HCT116 (cell line): ENCODE results near the gene STING1. TPM values are rescaled to one million over a fixed set of nuclear protein-coding genes. Genes with fewer than 3 reads are reported as not detected.

Source experiments
- ATAC-seq: fragments of 200-7000 bp; cut with Tn5 transposase; 2 replicates; pipeline ENCODE4 v1.9.1; 2020; ENCODE audit warnings: mild to moderate bottlenecking, moderate library complexity
- BruUV-seq: library from RNA; stranded (reverse); fragments of 400-500 nt; replicated peaks from 2 replicates; lab custom pipeline; 2021; lab: Mats Ljungman, UMichigan
- CTCF ChIA-PET: fragments of 300-600 bp; sonication (Branson Sonifier 250); formaldehyde crosslinking; loops from one replicate; lab custom pipeline; 2021; ENCODE audit warnings: antibody characterized with exemption; lab: Charles Lee
- POLR2A ChIA-PET: fragments of 300-600, 350-600 bp; sonication (Branson Sonifier 250); formaldehyde crosslinking; loops from one replicate; lab custom pipeline; 2021; ENCODE audit warnings: antibody characterized with exemption; lab: Charles Lee
- RAD21 ChIA-PET, 2 experiments: fragments of 300-600 bp; sonication (Branson Sonifier 250); formaldehyde crosslinking; loops; one replicate each; lab custom pipeline; 2023; ENCODE audit warnings: low total read pairs in 2 of 2; ENCODE audit not compliant: uncharacterized antibody in 2 of 2, unreplicated experiment in 2 of 2, low non-redundant PET in 1 of 2; lab: Charles Lee
- DNase-seq: peaks from one replicate; pipeline ENCODE4 v3.0.0-alpha.2; 2010; ENCODE audit warnings: low read depth, low spot score
- H2AFZ ChIP-seq: fragments of 200-600 bp; shearing (Covaris generic), sonication (generic); 2 replicates; pipeline ENCODE4 v1.6.1; 2017; ENCODE audit warnings: low read depth, mixed run types, mixed read lengths, antibody characterized with exemption, low read length; ENCODE audit not compliant: poor library complexity, severe bottlenecking
- H3K27ac ChIP-seq: 2 replicates; pipeline ENCODE4 v1.5.1; 2012; ENCODE audit warnings: low read depth, low read length
- H3K27me3 ChIP-seq: fragments of 200-600 bp; sonication (generic); 2 replicates; pipeline ENCODE4 v1.6.1; 2016; ENCODE audit warnings: mixed run types, low read length, mixed read lengths; ENCODE audit not compliant: insufficient read depth
- H3K36me3 ChIP-seq, 2 experiments: fragments of 200-500 bp in 1 of 2; fragments of 200-600 bp in 1 of 2; sonication (Bioruptor generic) in 1 of 2; sonication (generic) in 1 of 2; 2 replicates each; pipeline versions ENCODE4 v1.5.1 to v1.6.1; 2014 to 2016; ENCODE audit warnings: low read length in 2 of 2, inconsistent platforms in 1 of 2, mixed read lengths in 1 of 2, mixed run types in 1 of 2; ENCODE audit not compliant: insufficient read depth in 2 of 2, control insufficient read depth in 1 of 2
- H3K4me1 ChIP-seq, 2 experiments: fragments of 200-600 bp in 1 of 2; sonication (generic) in 1 of 2; 2 replicates each; pipeline versions ENCODE4 v1.5.1 to v1.6.1; 2012 to 2017; ENCODE audit warnings: low read length in 2 of 2, inconsistent platforms in 1 of 2, mild to moderate bottlenecking in 1 of 2, mixed read lengths in 1 of 2, mixed run types in 1 of 2, moderate library complexity in 1 of 2; ENCODE audit not compliant: insufficient read depth in 2 of 2, control insufficient read depth in 1 of 2
- H3K4me2 ChIP-seq: fragments of 200-600 bp; sonication (generic); 2 replicates; pipeline ENCODE4 v1.6.1; 2017; ENCODE audit warnings: mixed run types, low read length, mixed read lengths
- H3K4me3 ChIP-seq, 2 experiments: fragments of 200-600 bp in 1 of 2; sonication (generic) in 1 of 2; replicated peaks in 1 of 2; 2 replicates each; pipeline ENCODE4 v1.5.1; 2011 to 2016; ENCODE audit warnings: low read length in 2 of 2, control low read depth in 1 of 2, low read depth in 1 of 2, mild to moderate bottlenecking in 1 of 2, mixed read lengths in 1 of 2, mixed run types in 1 of 2
- H3K79me2 ChIP-seq: fragments of 200-600 bp; sonication (generic); 2 replicates; pipeline ENCODE4 v1.6.1; 2017; ENCODE audit warnings: mild to moderate bottlenecking, mixed run types, low read length, moderate library complexity, mixed read lengths; ENCODE audit not compliant: insufficient read depth
- H3K9ac ChIP-seq: fragments of 200-600 bp; sonication (generic); 2 replicates; pipeline ENCODE4 v1.6.1; 2016; ENCODE audit warnings: low read length, mixed read lengths
- H3K9me2 ChIP-seq: fragments of 200-600 bp; sonication (generic), shearing (Covaris generic); 2 replicates; pipeline ENCODE4 v1.6.1; 2017; ENCODE audit warnings: mixed run types, mild to moderate bottlenecking, moderate library complexity; ENCODE audit not compliant: insufficient read depth
- H3K9me3 ChIP-seq, 2 experiments: fragments of 200-500 bp in 1 of 2; fragments of 200-600 bp in 1 of 2; sonication (Bioruptor generic) in 1 of 2; sonication (generic) in 1 of 2; 2 replicates each; pipeline ENCODE4 v1.6.1; 2014 to 2017; ENCODE audit warnings: low read length in 2 of 2, mixed read lengths in 2 of 2, inconsistent platforms in 1 of 2, low read depth in 1 of 2, mild to moderate bottlenecking in 1 of 2, mixed run types in 1 of 2, moderate library complexity in 1 of 2; ENCODE audit not compliant: control insufficient read depth in 1 of 2, insufficient read depth in 1 of 2
- H4K20me1 ChIP-seq: fragments of 200-600 bp; sonication (generic), shearing (Covaris generic); 2 replicates; pipeline ENCODE4 v1.6.1; 2017; ENCODE audit warnings: mixed run types, mild to moderate bottlenecking, moderate library complexity; ENCODE audit not compliant: insufficient read depth
- CBX3 ChIP-seq: IDR thresholded peaks from 2 replicates; pipeline ENCODE4 v1.6.1; 2012; ENCODE audit warnings: low read depth
- EGR1 ChIP-seq: IDR thresholded peaks from 2 replicates; pipeline ENCODE4 v1.6.1; 2012; ENCODE audit warnings: low read depth
- ELF1 ChIP-seq: IDR thresholded peaks from 2 replicates; pipeline ENCODE4 v1.6.1; 2012; ENCODE audit warnings: low read depth, borderline replicate concordance
- FOSL1 ChIP-seq: IDR thresholded peaks from 2 replicates; pipeline ENCODE4 v1.6.1; 2012; ENCODE audit warnings: low read depth
- POLR2AphosphoS5 ChIP-seq: IDR thresholded peaks from 2 replicates; pipeline ENCODE4 v1.6.1; 2011; ENCODE audit warnings: mild to moderate bottlenecking, low read depth, low read length, moderate library complexity
- SP1 ChIP-seq: IDR thresholded peaks from 2 replicates; pipeline ENCODE4 v1.6.1; 2012; ENCODE audit warnings: low read depth
- SRF ChIP-seq: IDR thresholded peaks from 2 replicates; pipeline ENCODE4 v1.6.1; 2012; ENCODE audit warnings: low read depth
- TCF7L2 ChIP-seq: IDR thresholded peaks from 2 replicates; pipeline ENCODE4 v1.7.0; 2011; ENCODE audit warnings: borderline replicate concordance, inconsistent platforms; ENCODE audit not compliant: insufficient read depth, insufficient read length; ENCODE audit errors: extremely low read depth
- YY1 ChIP-seq: IDR thresholded peaks from 2 replicates; pipeline ENCODE4 v1.6.1; 2011; ENCODE audit warnings: low read length, low read depth, moderate library complexity, mild to moderate bottlenecking; ENCODE audit not compliant: insufficient replicate concordance; ENCODE audit errors: extremely low read depth
- ZBTB33 ChIP-seq: IDR thresholded peaks from 2 replicates; pipeline ENCODE4 v1.6.1; 2011; ENCODE audit warnings: mild to moderate bottlenecking, low read length, moderate library complexity; ENCODE audit not compliant: insufficient replicate concordance; ENCODE audit errors: extremely low read depth
- ZFX ChIP-seq: fragments of 450-650 bp; IDR thresholded peaks from 2 replicates; pipeline ENCODE4 v1.6.1; 2017
- intact Hi-C: fragments of 100-400 bp; cut with micrococcal nuclease; formaldehyde crosslinking; loops from 2 replicates; pipeline ENCODE4 v1.10.0; 2022
- total RNA-seq: library from RNA; stranded (reverse); gene quantifications from one replicate; pipeline ENCODE4 v1.2.1, GENCODE V29; 2021; ENCODE audit not compliant: unreplicated experiment
- TF ChIP-seq, protein P1 (sequence below): IDR thresholded peaks from 2 replicates; pipeline ENCODE4 v1.6.1; 2012

STING1 gene
- total RNA-seq, 1 experiment from 2014 or later = 17.7 TPM

GRCh38 chr5:139523635-139524445 lies 41.3 kb upstream of the STING1 start:
- Histone ChIP-seq H3K36me3 (no peaks in the 10 kb centered on the region), H3K27ac (no peak overlapping the region), H3K79me2 (no peaks in the 10 kb centered on the region), H3K4me2 (no peak overlapping the region), H2AFZ (no peak overlapping the region), H3K9me3 (no peaks in the 10 kb centered on the region), H3K27me3 (no peaks in the 10 kb centered on the region), H4K20me1 (no peaks in the 10 kb centered on the region), H3K4me3 (no peak overlapping the region), H3K4me1 (peaks cover 0 to under 1% of the 10 kb centered on the region in 2 experiments; a peak in 1 of 4 replicates), H3K9ac (no peak overlapping the region), H3K9me2 (no peaks in the 10 kb centered on the region)
- ChIA-PET POLR2A (no interaction called here), RAD21 (no interaction called here), CTCF (no interaction called here)
- intact Hi-C loops = no loop called here
- TF ChIP-seq YY1 (no peak), SP1 (no peak), ZFX (no peak), EGR1 (no peak), SRF (no peak), FOSL1 (no peak), POLR2AphosphoS5 (no peak), TCF7L2 (no peak), ZBTB33 (no peak), CBX3 (no peak), ELF1 (no peak)
- TF ChIP-seq, protein P1, sequence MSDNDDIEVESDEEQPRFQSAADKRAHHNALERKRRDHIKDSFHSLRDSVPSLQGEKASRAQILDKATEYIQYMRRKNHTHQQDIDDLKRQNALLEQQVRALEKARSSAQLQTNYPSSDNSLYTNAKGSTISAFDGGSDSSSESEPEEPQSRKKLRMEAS = no peak
- ATAC-seq (no peak), DNase-seq (no peak)
- BruUV-seq = no TSS peak
